ENCODE measurements around the gene CWC22. TPM values are rescaled to one million over a fixed set of nuclear protein-coding genes. Genes with fewer than 3 reads are reported as not detected.
A peak's percentile ranks its signal among the peaks of the same experiment; 100 is the strongest.

Gene CWC22
- total and polyA plus RNA-seq, 2 experiments from 2014 or later, result 15.2 to 21.2 TPM

GRCh38 chr2:179925713-179926112, 81.4 kb downstream of the CWC22 start:
- no peaks in the 10 kb centered on the region for H3K4me1 ChIP-seq (ENCODE audit: low read depth)
- DNase-seq (ENCODE audit: low read depth in 1 of 2, low spot score in 1 of 2), result no peak
- H3K27me3 ChIP-seq, result no peaks in the 10 kb centered on the region
- H3K9me3 ChIP-seq (ENCODE audit: low read depth), result no peaks in the 10 kb centered on the region
- no peak overlapping the region for H3K4me3 ChIP-seq
- no peak for TF ChIP-seq CTCF (IDR thresholded peaks at IDR 0.05; ENCODE audit: low read depth, low read length)
- no peaks in the 10 kb centered on the region for H3K36me3 ChIP-seq
- H3K27ac ChIP-seq, result no peak overlapping the region

GRCh38 chr2:179917272-179917671, 89.8 kb downstream of the CWC22 start:
- Histone ChIP-seq H3K9me3 (ENCODE audit: low read depth) (no peaks in the 10 kb centered on the region), H3K27ac (no peak overlapping the region), H3K4me1 (ENCODE audit: low read depth) (peaks cover 17% of the 10 kb centered on the region), H3K27me3 (no peaks in the 10 kb centered on the region), H3K36me3 (no peaks in the 10 kb centered on the region), H3K4me3 (no peak overlapping the region)
- TF ChIP-seq CTCF (IDR thresholded peaks at IDR 0.05; ENCODE audit: low read depth, low read length), result no peak
- DNase-seq (ENCODE audit: low read depth in 1 of 2, low spot score in 1 of 2), result peak in 1 of 2 donors; percentile 61

- peaks cover 21% of the 10 kb centered on the region for H3K4me1 ChIP-seq (ENCODE audit: low read depth)
- H3K36me3 ChIP-seq, result no peaks in the 10 kb centered on the region
- H3K4me3 ChIP-seq, result no peak overlapping the region
- H3K27me3 ChIP-seq, result no peaks in the 10 kb centered on the region
- peak in 1 of 2 donors; percentile 52 for DNase-seq (ENCODE audit: low read depth in 1 of 2, low spot score in 1 of 2)
- TF ChIP-seq CTCF (IDR thresholded peaks at IDR 0.05; ENCODE audit: low read depth, low read length), result no peak
- H3K9me3 ChIP-seq (ENCODE audit: low read depth), result no peaks in the 10 kb centered on the region
- H3K27ac ChIP-seq, result peak overlapping the region; percentile 83
These were observed 91.6 kb downstream of the CWC22 start for GRCh38 chr2:179915395-179915992.

- no peak overlapping the region for H3K27ac ChIP-seq
- peaks cover 28% of the 10 kb centered on the region for H3K4me1 ChIP-seq (ENCODE audit: low read depth)
- DNase-seq (ENCODE audit: low read depth in 1 of 2, low spot score in 1 of 2), result no peak
- H3K4me3 ChIP-seq, result no peak overlapping the region
- no peak for TF ChIP-seq CTCF (IDR thresholded peaks at IDR 0.05; ENCODE audit: low read depth, low read length)
- H3K9me3 ChIP-seq (ENCODE audit: low read depth), result no peaks in the 10 kb centered on the region
- H3K36me3 ChIP-seq, result no peaks in the 10 kb centered on the region
- H3K27me3 ChIP-seq, result no peaks in the 10 kb centered on the region
These were observed 93.3 kb downstream of the CWC22 start for GRCh38 chr2:179913809-179914208.

- Histone ChIP-seq H3K36me3 (no peaks in the 10 kb centered on the region), H3K27ac (no peak overlapping the region), H3K9me3 (ENCODE audit: low read depth) (no peaks in the 10 kb centered on the region), H3K27me3 (no peaks in the 10 kb centered on the region), H3K4me1 (ENCODE audit: low read depth) (peaks cover 28% of the 10 kb centered on the region), H3K4me3 (no peak overlapping the region)
- DNase-seq (ENCODE audit: low read depth in 1 of 2, low spot score in 1 of 2), result no peak
- TF ChIP-seq CTCF (IDR thresholded peaks at IDR 0.05; ENCODE audit: low read depth, low read length), result no peak
These were observed 95.5 kb downstream of the CWC22 start for GRCh38 chr2:179911569-179911968.
